ENCODE measurements around the gene LBX1.

Gene LBX1

GRCh38 chr10:101258179-101258885 lies 29.1 kb upstream of the LBX1 start:
- TF ChIP-seq ZFX (IDR thresholded peaks at IDR 0.05; ENCODE audit: borderline replicate concordance) = no peak
- TF ChIP-seq, protein P1, sequence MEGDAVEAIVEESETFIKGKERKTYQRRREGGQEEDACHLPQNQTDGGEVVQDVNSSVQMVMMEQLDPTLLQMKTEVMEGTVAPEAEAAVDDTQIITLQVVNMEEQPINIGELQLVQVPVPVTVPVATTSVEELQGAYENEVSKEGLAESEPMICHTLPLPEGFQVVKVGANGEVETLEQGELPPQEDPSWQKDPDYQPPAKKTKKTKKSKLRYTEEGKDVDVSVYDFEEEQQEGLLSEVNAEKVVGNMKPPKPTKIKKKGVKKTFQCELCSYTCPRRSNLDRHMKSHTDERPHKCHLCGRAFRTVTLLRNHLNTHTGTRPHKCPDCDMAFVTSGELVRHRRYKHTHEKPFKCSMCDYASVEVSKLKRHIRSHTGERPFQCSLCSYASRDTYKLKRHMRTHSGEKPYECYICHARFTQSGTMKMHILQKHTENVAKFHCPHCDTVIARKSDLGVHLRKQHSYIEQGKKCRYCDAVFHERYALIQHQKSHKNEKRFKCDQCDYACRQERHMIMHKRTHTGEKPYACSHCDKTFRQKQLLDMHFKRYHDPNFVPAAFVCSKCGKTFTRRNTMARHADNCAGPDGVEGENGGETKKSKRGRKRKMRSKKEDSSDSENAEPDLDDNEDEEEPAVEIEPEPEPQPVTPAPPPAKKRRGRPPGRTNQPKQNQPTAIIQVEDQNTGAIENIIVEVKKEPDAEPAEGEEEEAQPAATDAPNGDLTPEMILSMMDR (IDR thresholded peaks at IDR 0.05) = no peak
- no peak overlapping the region for H3K27ac ChIP-seq

DNA sequence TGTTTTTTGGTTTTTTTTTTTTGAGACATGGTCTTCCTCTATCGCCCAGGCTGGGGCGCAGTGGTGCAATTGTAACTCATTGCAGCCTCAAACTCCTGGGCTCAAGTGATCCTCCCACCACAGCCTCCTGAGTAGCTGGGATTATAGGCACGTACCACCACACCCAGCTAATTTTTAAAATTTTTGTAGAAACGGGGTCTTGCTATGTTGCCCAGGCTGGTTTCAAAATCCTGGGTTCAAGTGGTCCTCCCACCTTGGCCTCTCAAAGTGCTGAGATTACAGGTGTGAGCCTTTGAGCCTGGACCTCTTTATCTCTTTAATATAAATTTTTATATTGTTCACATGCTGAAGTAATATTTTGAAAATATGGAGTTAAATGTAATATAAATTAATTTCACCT lies 28.2 kb upstream of the LBX1 start:
- no peak overlapping the region for H3K27ac ChIP-seq
- no peak for TF ChIP-seq ZFX (IDR thresholded peaks at IDR 0.05; ENCODE audit: borderline replicate concordance)
- TF ChIP-seq, protein P1 (IDR thresholded peaks at IDR 0.05) = no peak

- no peak for TF ChIP-seq ZFX (IDR thresholded peaks at IDR 0.05; ENCODE audit: borderline replicate concordance)
- TF ChIP-seq, protein P1 (IDR thresholded peaks at IDR 0.05) = no peak
- H3K27ac ChIP-seq = no peak overlapping the region
Measured at GRCh38 chr10:101257084-101257483, 27.8 kb upstream of the LBX1 start.

GRCh38 chr10:101256387-101256786 lies 27.1 kb upstream of the LBX1 start:
- no peak for TF ChIP-seq ZFX (IDR thresholded peaks at IDR 0.05; ENCODE audit: borderline replicate concordance)
- TF ChIP-seq, protein P1 (IDR thresholded peaks at IDR 0.05) = no peak
- no peak overlapping the region for H3K27ac ChIP-seq

GRCh38 chr10:101250136-101250535 lies 20.9 kb upstream of the LBX1 start:
- no peak overlapping the region for H3K27ac ChIP-seq
- TF ChIP-seq, protein P1 (IDR thresholded peaks at IDR 0.05) = no peak
- no peak for TF ChIP-seq ZFX (IDR thresholded peaks at IDR 0.05; ENCODE audit: borderline replicate concordance)

DNA sequence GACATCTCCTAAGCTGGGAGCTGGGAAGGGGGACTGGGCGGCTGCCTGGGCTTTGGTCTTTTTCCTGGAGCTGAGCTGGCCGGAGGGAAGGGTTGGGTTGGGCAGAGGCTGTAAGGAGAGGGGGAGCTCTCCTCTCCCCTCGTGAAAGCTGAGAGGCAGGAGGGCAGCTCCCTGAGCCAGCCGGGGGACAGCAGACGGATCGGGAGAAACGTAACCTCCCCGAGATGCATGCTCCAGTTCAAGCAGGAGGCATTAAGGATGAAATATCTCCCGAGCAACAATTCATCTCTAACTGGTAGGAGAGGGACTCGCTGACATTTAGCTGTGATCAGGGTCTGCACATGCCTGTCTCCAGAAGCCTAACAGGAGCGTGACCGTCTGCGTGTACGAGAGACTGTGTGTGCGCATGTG lies 19.9 kb upstream of the LBX1 start:
- TF ChIP-seq ZFX (IDR thresholded peaks at IDR 0.05; ENCODE audit: borderline replicate concordance) = no peak
- no peak overlapping the region for H3K27ac ChIP-seq

- H3K27ac ChIP-seq = no peak overlapping the region
- TF ChIP-seq, protein P1 (IDR thresholded peaks at IDR 0.05) = no peak
Measured at GRCh38 chr10:101246639-101247038, 17.4 kb upstream of the LBX1 start.
